Measurements from ENCODE around the gene RNF8. TPM values are rescaled to one million over a fixed set of nuclear protein-coding genes. Genes with fewer than 3 reads are reported as not detected.
A peak's percentile ranks its signal among the peaks of the same experiment; 100 is the strongest.

RNF8 gene
- total RNA-seq, 1 donor from 2014 or later: 6.3 TPM

- Histone ChIP-seq H3K27me3 (ENCODE audit: control insufficient read depth in 3 of 3, insufficient read depth in 3 of 3, low read length in 3 of 3) (no peaks in the 10 kb centered on the region), H3K4me1 (ENCODE audit: control insufficient read depth in 3 of 3, insufficient read depth in 3 of 3, low read length in 3 of 3) (peaks cover 6 to 14% (median 10%) of the 10 kb centered on the region in 3 donors), H3K27ac (ENCODE audit: low read depth, low read length) (no peak overlapping the region), H3K4me3 (ENCODE audit: low read length in 3 of 3) (peak overlapping the region; percentile 87 to 92 (median 92)), H3K9me3 (ENCODE audit: control insufficient read depth in 3 of 3, low read length in 3 of 3) (no peaks in the 10 kb centered on the region), H3K36me3 (ENCODE audit: control insufficient read depth in 3 of 3, insufficient read depth in 3 of 3, low read length in 3 of 3) (no peaks in the 10 kb centered on the region), H3K9ac (ENCODE audit: low read depth in 1 of 3, low read length in 3 of 3) (peak overlapping the region; percentile 82 to 86 (median 84))
These were observed 972 bp downstream of the RNF8 start for GRCh38 chr6:37354526-37355384.

- peaks cover 8% of the 10 kb centered on the region in 3 donors for H3K36me3 ChIP-seq (ENCODE audit: control insufficient read depth in 3 of 3, insufficient read depth in 3 of 3, low read length in 3 of 3)
- peaks cover 6 to 14% (median 10%) of the 10 kb centered on the region in 3 donors for H3K4me1 ChIP-seq (ENCODE audit: control insufficient read depth in 3 of 3, insufficient read depth in 3 of 3, low read length in 3 of 3)
- H3K27ac ChIP-seq (ENCODE audit: low read depth, low read length): no peak overlapping the region
- no peak overlapping the region for H3K9ac ChIP-seq (ENCODE audit: low read depth in 1 of 3, low read length in 3 of 3)
- H3K4me3 ChIP-seq (ENCODE audit: low read length in 3 of 3): no peak overlapping the region
- H3K9me3 ChIP-seq (ENCODE audit: control insufficient read depth in 3 of 3, low read length in 3 of 3): no peaks in the 10 kb centered on the region
- no peaks in the 10 kb centered on the region for H3K27me3 ChIP-seq (ENCODE audit: control insufficient read depth in 3 of 3, insufficient read depth in 3 of 3, low read length in 3 of 3)
These were observed 3.5 kb downstream of the RNF8 start for GRCh38 chr6:37357288-37357687.

GRCh38 chr6:37357860-37358259, 4.1 kb downstream of the RNF8 start:
- H3K36me3 ChIP-seq (ENCODE audit: control insufficient read depth in 3 of 3, insufficient read depth in 3 of 3, low read length in 3 of 3): peaks cover 8 to 11% (median 8%) of the 10 kb centered on the region in 3 donors
- peaks cover 6 to 14% (median 10%) of the 10 kb centered on the region in 3 donors for H3K4me1 ChIP-seq (ENCODE audit: control insufficient read depth in 3 of 3, insufficient read depth in 3 of 3, low read length in 3 of 3)
- H3K27ac ChIP-seq (ENCODE audit: low read depth, low read length): no peak overlapping the region
- H3K27me3 ChIP-seq (ENCODE audit: control insufficient read depth in 3 of 3, insufficient read depth in 3 of 3, low read length in 3 of 3): no peaks in the 10 kb centered on the region
- H3K4me3 ChIP-seq (ENCODE audit: low read length in 3 of 3): no peak overlapping the region
- no peaks in the 10 kb centered on the region for H3K9me3 ChIP-seq (ENCODE audit: control insufficient read depth in 3 of 3, low read length in 3 of 3)
- no peak overlapping the region for H3K9ac ChIP-seq (ENCODE audit: low read depth in 1 of 3, low read length in 3 of 3)

- Histone ChIP-seq H3K9me3 (ENCODE audit: control insufficient read depth in 3 of 3, low read length in 3 of 3) (no peaks in the 10 kb centered on the region), H3K9ac (ENCODE audit: low read depth in 1 of 3, low read length in 3 of 3) (no peak overlapping the region), H3K27ac (ENCODE audit: low read depth, low read length) (no peak overlapping the region), H3K27me3 (ENCODE audit: control insufficient read depth in 3 of 3, insufficient read depth in 3 of 3, low read length in 3 of 3) (no peaks in the 10 kb centered on the region), H3K4me3 (ENCODE audit: low read length in 3 of 3) (no peak overlapping the region), H3K4me1 (ENCODE audit: control insufficient read depth in 3 of 3, insufficient read depth in 3 of 3, low read length in 3 of 3) (peaks cover 6 to 14% (median 6%) of the 10 kb centered on the region in 3 donors), H3K36me3 (ENCODE audit: control insufficient read depth in 3 of 3, insufficient read depth in 3 of 3, low read length in 3 of 3) (peaks cover 8 to 12% (median 8%) of the 10 kb centered on the region in 3 donors)
These were observed 5.3 kb downstream of the RNF8 start for GRCh38 chr6:37359039-37359438.

GRCh38 chr6:37362101-37362828, 8.5 kb downstream of the RNF8 start:
- H3K4me1 ChIP-seq (ENCODE audit: control insufficient read depth in 3 of 3, insufficient read depth in 3 of 3, low read length in 3 of 3): no peaks in the 10 kb centered on the region
- H3K9me3 ChIP-seq (ENCODE audit: control insufficient read depth in 3 of 3, low read length in 3 of 3): no peaks in the 10 kb centered on the region
- no peak overlapping the region for H3K4me3 ChIP-seq (ENCODE audit: low read length in 3 of 3)
- no peak overlapping the region for H3K9ac ChIP-seq (ENCODE audit: low read depth in 1 of 3, low read length in 3 of 3)
- H3K27ac ChIP-seq (ENCODE audit: low read depth, low read length): no peak overlapping the region
- no peaks in the 10 kb centered on the region for H3K27me3 ChIP-seq (ENCODE audit: control insufficient read depth in 3 of 3, insufficient read depth in 3 of 3, low read length in 3 of 3)
- H3K36me3 ChIP-seq (ENCODE audit: control insufficient read depth in 3 of 3, insufficient read depth in 3 of 3, low read length in 3 of 3): peaks cover 8 to 12% (median 8%) of the 10 kb centered on the region in 3 donors

- H3K36me3 ChIP-seq (ENCODE audit: control insufficient read depth in 3 of 3, insufficient read depth in 3 of 3, low read length in 3 of 3): peaks cover 14 to 22% (median 18%) of the 10 kb centered on the region in 3 donors
- H3K27me3 ChIP-seq (ENCODE audit: control insufficient read depth in 3 of 3, insufficient read depth in 3 of 3, low read length in 3 of 3): no peaks in the 10 kb centered on the region
- no peak overlapping the region for H3K27ac ChIP-seq (ENCODE audit: low read depth, low read length)
- H3K4me3 ChIP-seq (ENCODE audit: low read length in 3 of 3): no peak overlapping the region
- peaks cover 4 to 7% (median 7%) of the 10 kb centered on the region in 3 donors for H3K4me1 ChIP-seq (ENCODE audit: control insufficient read depth in 3 of 3, insufficient read depth in 3 of 3, low read length in 3 of 3)
- H3K9ac ChIP-seq (ENCODE audit: low read depth in 1 of 3, low read length in 3 of 3): no peak overlapping the region
- no peaks in the 10 kb centered on the region for H3K9me3 ChIP-seq (ENCODE audit: control insufficient read depth in 3 of 3, low read length in 3 of 3)
These were observed 12.0 kb downstream of the RNF8 start for GRCh38 chr6:37365791-37366190.

GRCh38 chr6:37366910-37367309, 13.1 kb downstream of the RNF8 start:
- H3K36me3 ChIP-seq (ENCODE audit: control insufficient read depth in 3 of 3, insufficient read depth in 3 of 3, low read length in 3 of 3): peaks cover 10 to 26% (median 15%) of the 10 kb centered on the region in 3 donors
- H3K27ac ChIP-seq (ENCODE audit: low read depth, low read length): no peak overlapping the region
- H3K9ac ChIP-seq (ENCODE audit: low read depth in 1 of 3, low read length in 3 of 3): no peak overlapping the region
- H3K4me1 ChIP-seq (ENCODE audit: control insufficient read depth in 3 of 3, insufficient read depth in 3 of 3, low read length in 3 of 3): peaks cover 4 to 7% (median 7%) of the 10 kb centered on the region in 3 donors
- H3K9me3 ChIP-seq (ENCODE audit: control insufficient read depth in 3 of 3, low read length in 3 of 3): no peaks in the 10 kb centered on the region
- H3K4me3 ChIP-seq (ENCODE audit: low read length in 3 of 3): no peak overlapping the region
- no peaks in the 10 kb centered on the region for H3K27me3 ChIP-seq (ENCODE audit: control insufficient read depth in 3 of 3, insufficient read depth in 3 of 3, low read length in 3 of 3)

GRCh38 chr6:37368961-37369320, 15.2 kb downstream of the RNF8 start:
- Histone ChIP-seq H3K4me1 (ENCODE audit: control insufficient read depth in 3 of 3, insufficient read depth in 3 of 3, low read length in 3 of 3) (peaks cover 4 to 7% (median 7%) of the 10 kb centered on the region in 3 donors), H3K27me3 (ENCODE audit: control insufficient read depth in 3 of 3, insufficient read depth in 3 of 3, low read length in 3 of 3) (no peaks in the 10 kb centered on the region), H3K36me3 (ENCODE audit: control insufficient read depth in 3 of 3, insufficient read depth in 3 of 3, low read length in 3 of 3) (peaks cover 10 to 22% (median 15%) of the 10 kb centered on the region in 3 donors), H3K9me3 (ENCODE audit: control insufficient read depth in 3 of 3, low read length in 3 of 3) (no peaks in the 10 kb centered on the region), H3K27ac (ENCODE audit: low read depth, low read length) (no peak overlapping the region), H3K9ac (ENCODE audit: low read depth in 1 of 3, low read length in 3 of 3) (no peak overlapping the region), H3K4me3 (ENCODE audit: low read length in 3 of 3) (no peak overlapping the region)

GRCh38 chr6:37369321-37370201, 15.8 kb downstream of the RNF8 start:
- H3K4me1 ChIP-seq (ENCODE audit: control insufficient read depth in 3 of 3, insufficient read depth in 3 of 3, low read length in 3 of 3): peaks cover 4 to 7% (median 7%) of the 10 kb centered on the region in 3 donors
- H3K4me3 ChIP-seq (ENCODE audit: low read length in 3 of 3): no peak overlapping the region
- H3K9ac ChIP-seq (ENCODE audit: low read depth in 1 of 3, low read length in 3 of 3): no peak overlapping the region
- H3K27me3 ChIP-seq (ENCODE audit: control insufficient read depth in 3 of 3, insufficient read depth in 3 of 3, low read length in 3 of 3): no peaks in the 10 kb centered on the region
- peaks cover 10 to 26% (median 18%) of the 10 kb centered on the region in 3 donors for H3K36me3 ChIP-seq (ENCODE audit: control insufficient read depth in 3 of 3, insufficient read depth in 3 of 3, low read length in 3 of 3)
- no peak overlapping the region for H3K27ac ChIP-seq (ENCODE audit: low read depth, low read length)
- H3K9me3 ChIP-seq (ENCODE audit: control insufficient read depth in 3 of 3, low read length in 3 of 3): no peaks in the 10 kb centered on the region

All from skeletal muscle tissue (tissue), 4 donors.